OCI-LY3 (cell line): ENCODE measurements around the gene MRPS35.

Experiments
- H2AFZ ChIP-seq: fragments of 200-600, 300-600 bp; shearing (Covaris generic); 2 replicates; pipeline ENCODE4 v1.6.0; 2014; ENCODE audit warnings: antibody characterized with exemption, low read depth, low read length
- H3K27ac ChIP-seq: fragments of 200-600, 300-600 bp; sonication (generic); 2 replicates; pipeline ENCODE4 v1.5.1; 2014; ENCODE audit warnings: mild to moderate bottlenecking, low read length, moderate library complexity, mixed read lengths
- H3K27me3 ChIP-seq: fragments of 200-600, 300-600 bp; sonication (generic); 2 replicates; pipeline ENCODE4 v1.6.1; 2014; ENCODE audit warnings: low read depth, low read length, mixed read lengths
- H3K36me3 ChIP-seq: fragments of 200-600, 300-600 bp; sonication (generic); replicated peaks from 2 replicates; pipeline ENCODE3; 2014; ENCODE audit warnings: low read depth, low read length, mixed read lengths
- H3K4me1 ChIP-seq: fragments of 300-600, 200-600 bp; sonication (generic); 2 replicates; pipeline ENCODE4 v1.6.1; 2014; ENCODE audit warnings: low read length, mixed read lengths
- H3K4me2 ChIP-seq: fragments of 200-600, 300-600 bp; sonication (generic); 2 replicates; pipeline ENCODE4 v1.6.1; 2014; ENCODE audit warnings: low read length, mixed read lengths
- H3K4me3 ChIP-seq: fragments of 300-600, 200-600 bp; sonication (generic); 2 replicates; pipeline ENCODE4 v1.5.1; 2014; ENCODE audit warnings: antibody characterized with exemption, mild to moderate bottlenecking, low read length, moderate library complexity
- H3K79me2 ChIP-seq: fragments of 300-600, 200-600 bp; shearing (Covaris generic); 2 replicates; pipeline ENCODE4 v1.6.1; 2014; ENCODE audit warnings: mild to moderate bottlenecking, low read length, mixed read lengths
- H3K9ac ChIP-seq: fragments of 300-600, 200-600 bp; shearing (Covaris generic); 2 replicates; pipeline ENCODE4 v1.6.0; 2014; ENCODE audit warnings: mild to moderate bottlenecking, low read length, moderate library complexity
- H3K9me3 ChIP-seq: fragments of 200-600, 300-600 bp; shearing (Covaris generic); 2 replicates; pipeline ENCODE4 v1.6.1; 2014; ENCODE audit warnings: low read length, mixed read lengths; ENCODE audit not compliant: insufficient read depth
- H4K20me1 ChIP-seq: fragments of 200-600, 300-600 bp; sonication (generic); 2 replicates; pipeline ENCODE4 v1.6.1; 2016; ENCODE audit warnings: low read length, mixed read lengths; ENCODE audit not compliant: insufficient read depth
- CTCF ChIP-seq: fragments of 200-600, 300-600 bp; sonication (generic); IDR thresholded peaks from 2 replicates; pipeline ENCODE4 v1.5.1; 2014; ENCODE audit warnings: antibody characterized with exemption, low read length, low read depth
- EZH2phosphoT487 ChIP-seq: fragments of 200-600 bp; shearing (Covaris generic); IDR thresholded peaks from 2 replicates; pipeline ENCODE4 v1.6.1; 2018; ENCODE audit warnings: antibody characterized with exemption, mixed run types, low read depth

Gene MRPS35

GRCh38 chr12:27688671-27689070 lies 22.0 kb upstream of the MRPS35 start:
- H3K27me3 ChIP-seq, result peaks cover 30% of the 10 kb centered on the region
- peaks cover 19% of the 10 kb centered on the region for H3K4me1 ChIP-seq
- H3K4me3 ChIP-seq, result no peak overlapping the region
- H3K9me3 ChIP-seq, result no peaks in the 10 kb centered on the region
- TF ChIP-seq CTCF (no peak), EZH2phosphoT487 (no peak)
- no peaks in the 10 kb centered on the region for H4K20me1 ChIP-seq
- no peak overlapping the region for H3K27ac ChIP-seq
- no peak overlapping the region for H3K9ac ChIP-seq
- no peaks in the 10 kb centered on the region for H3K36me3 ChIP-seq
- no peak overlapping the region for H3K4me2 ChIP-seq
- no peaks in the 10 kb centered on the region for H3K79me2 ChIP-seq
- H2AFZ ChIP-seq, result no peak overlapping the region

GRCh38 chr12:27689558-27690180 lies 21.0 kb upstream of the MRPS35 start:
- H3K27ac ChIP-seq, result no peak overlapping the region
- no peak overlapping the region for H2AFZ ChIP-seq
- H3K9ac ChIP-seq, result no peak overlapping the region
- no peaks in the 10 kb centered on the region for H4K20me1 ChIP-seq
- no peaks in the 10 kb centered on the region for H3K79me2 ChIP-seq
- TF ChIP-seq CTCF, result no peak
- no peak for TF ChIP-seq EZH2phosphoT487
- no peaks in the 10 kb centered on the region for H3K9me3 ChIP-seq
- H3K36me3 ChIP-seq, result no peaks in the 10 kb centered on the region
- peak overlapping the region; percentile 53 for H3K4me2 ChIP-seq
- H3K27me3 ChIP-seq, result peaks cover 30% of the 10 kb centered on the region
- peaks cover 19% of the 10 kb centered on the region for H3K4me1 ChIP-seq
- peak overlapping the region; percentile 44 for H3K4me3 ChIP-seq

GRCh38 chr12:27693403-27693802 lies 17.2 kb upstream of the MRPS35 start:
- H3K9me3 ChIP-seq, result no peaks in the 10 kb centered on the region
- H4K20me1 ChIP-seq, result no peaks in the 10 kb centered on the region
- H3K4me2 ChIP-seq, result peak overlapping the region; percentile 95; the same call in 1 of the 2 replicates
- H3K27ac ChIP-seq, result no peak overlapping the region
- no peaks in the 10 kb centered on the region for H3K79me2 ChIP-seq
- TF ChIP-seq EZH2phosphoT487, result no peak
- no peak for TF ChIP-seq CTCF
- no peak overlapping the region for H2AFZ ChIP-seq
- H3K27me3 ChIP-seq, result peaks cover 40% of the 10 kb centered on the region
- H3K4me1 ChIP-seq, result peaks cover 19% of the 10 kb centered on the region
- H3K9ac ChIP-seq, result no peak overlapping the region
- no peaks in the 10 kb centered on the region for H3K36me3 ChIP-seq
- no peak overlapping the region for H3K4me3 ChIP-seq

GRCh38 chr12:27695556-27696292 lies 14.9 kb upstream of the MRPS35 start:
- Histone ChIP-seq H3K4me1 (peaks cover 12% of the 10 kb centered on the region), H3K27ac (no peak overlapping the region), H3K4me3 (no peak overlapping the region), H3K4me2 (no peak overlapping the region), H4K20me1 (no peaks in the 10 kb centered on the region), H3K27me3 (peaks cover 20% of the 10 kb centered on the region), H3K9me3 (no peaks in the 10 kb centered on the region), H3K79me2 (no peaks in the 10 kb centered on the region), H2AFZ (no peak overlapping the region), H3K9ac (no peak overlapping the region), H3K36me3 (no peaks in the 10 kb centered on the region)
- TF ChIP-seq EZH2phosphoT487 (no peak), CTCF (no peak)
